Inflammatory macrophage treated with lipopolysaccharide for 1 hour (primary cell): ENCODE measurements around the gene MYH16.
"Not testable (repeated sequence)": the region's sequence is repeated elsewhere in the genome, so short reads cannot be mapped to it uniquely, and the experiment has no call there.

Experiments
- DNase-seq, 2 donors: peaks; one replicate each; pipeline ENCODE4 v3.0.0-alpha.2; 2020 to 2022

MYH16 gene

DNA sequence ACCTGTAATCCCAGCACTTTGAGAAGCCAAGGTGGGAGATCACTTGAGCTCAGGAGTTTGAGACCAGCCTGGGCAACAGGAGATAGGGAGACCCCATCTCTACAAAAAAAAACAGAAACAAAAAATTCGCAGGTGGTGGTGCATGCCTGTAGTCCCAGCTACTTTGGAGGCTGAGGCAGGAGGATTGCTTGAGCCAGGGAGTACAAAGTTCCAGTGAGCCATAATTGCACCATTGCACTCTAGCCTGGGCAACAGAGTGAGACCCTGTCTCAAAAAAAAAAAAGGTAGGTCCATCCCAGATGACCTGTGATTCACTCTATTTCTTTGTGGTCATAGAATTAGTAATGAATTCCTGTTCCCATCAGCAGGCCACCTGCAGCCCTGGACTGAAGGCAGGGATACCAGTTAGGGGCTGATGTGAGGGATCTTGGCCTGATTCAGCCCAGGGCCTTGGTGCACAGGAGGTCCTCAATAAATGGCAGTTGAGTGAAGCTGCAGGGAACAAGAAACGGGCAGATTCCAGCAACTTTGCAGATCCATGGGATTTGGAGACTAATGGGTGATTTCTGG is at the start of gene MYH16:
Gene MYH16 (plus strand): TSS at position 364 of the 570 bp plus-strand sequence.
- DNase-seq, result no peak

GRCh38 chr7:99224263-99224898 is 48.3 kb upstream of the MYH16 start:
- not testable (repeated sequence) for DNase-seq

DNA sequence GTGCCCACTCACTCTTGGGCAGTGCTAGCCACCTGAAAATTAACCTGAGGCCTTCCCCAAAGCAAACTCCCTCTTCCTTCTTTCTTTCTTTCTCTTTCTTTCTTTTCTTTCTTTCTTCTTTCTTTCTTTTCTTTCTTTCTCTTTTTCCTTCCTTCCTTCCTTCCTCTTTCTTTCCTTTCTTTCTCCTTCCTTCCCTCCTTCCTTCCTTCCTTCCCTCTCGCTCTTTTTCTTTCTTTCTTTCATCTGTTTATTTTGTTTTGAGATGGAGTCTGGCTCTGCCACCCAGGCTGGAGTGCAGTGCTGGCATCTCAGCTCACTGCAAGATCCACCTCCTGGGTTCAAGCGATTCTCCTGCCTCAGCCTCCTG is 47.8 kb upstream of the MYH16 start:
- DNase-seq, result no peak

GRCh38 chr7:99229234-99229633 is 43.4 kb upstream of the MYH16 start:
- no peak for DNase-seq

DNA sequence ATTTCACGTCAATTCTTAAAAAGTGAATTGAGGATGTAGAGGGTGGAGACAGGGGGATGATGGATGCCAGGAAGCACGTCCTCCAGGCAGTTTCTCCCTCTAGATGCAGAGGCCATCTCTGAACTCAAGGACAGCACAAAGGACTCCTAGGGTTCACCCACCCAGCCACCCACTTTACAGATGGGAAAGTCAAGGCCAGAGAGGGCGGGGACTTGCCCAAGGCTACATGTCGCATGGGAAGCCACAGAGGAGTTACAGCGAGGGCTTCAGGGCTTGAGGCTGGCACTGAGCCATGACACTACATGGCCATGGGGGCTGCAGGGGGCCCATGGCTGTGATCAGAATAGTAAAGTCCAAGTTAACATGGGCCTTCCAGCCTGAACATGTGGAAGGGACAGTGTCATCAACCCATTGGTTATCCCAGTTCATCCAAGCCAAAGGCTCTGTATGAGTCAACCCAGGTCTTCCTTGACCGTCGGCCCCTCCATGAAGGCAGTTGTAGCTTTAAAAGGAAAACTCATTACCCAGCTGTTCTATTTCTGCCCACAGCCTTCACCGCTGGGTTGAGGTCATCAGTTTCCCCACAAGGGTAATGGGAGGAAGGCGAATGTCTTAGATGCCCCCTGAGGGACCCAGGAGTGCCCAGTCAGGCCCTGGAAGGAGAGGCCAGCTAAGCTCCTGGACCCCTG is 40.4 kb upstream of the MYH16 start:
- DNase-seq, result no peak

- DNase-seq, result not testable (repeated sequence)
Measured at GRCh38 chr7:99232955-99233354, 39.7 kb upstream of the MYH16 start.

- DNase-seq, result no peak
Measured at GRCh38 chr7:99234185-99234584, 38.5 kb upstream of the MYH16 start.

DNA sequence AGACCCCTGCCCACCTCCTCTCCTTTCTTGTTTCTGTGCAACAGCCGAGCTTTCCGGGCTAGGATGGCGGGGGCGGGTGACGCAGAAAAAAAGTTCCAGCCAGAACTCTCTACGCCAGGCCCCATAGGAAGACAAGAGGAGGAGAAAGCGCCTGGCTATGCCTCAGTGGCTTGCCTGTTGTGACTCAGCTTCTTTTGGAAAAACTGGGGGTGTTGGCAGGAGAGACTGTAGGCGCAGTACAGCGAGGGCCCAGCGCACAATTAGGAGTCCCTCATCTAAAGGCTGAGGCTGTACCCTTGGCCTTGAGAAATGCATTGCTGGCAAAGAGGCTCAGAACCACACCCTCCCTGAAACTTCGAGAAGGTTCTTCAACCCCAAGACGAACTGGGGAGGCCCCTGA is 36.7 kb upstream of the MYH16 start:
- no peak for DNase-seq

DNA sequence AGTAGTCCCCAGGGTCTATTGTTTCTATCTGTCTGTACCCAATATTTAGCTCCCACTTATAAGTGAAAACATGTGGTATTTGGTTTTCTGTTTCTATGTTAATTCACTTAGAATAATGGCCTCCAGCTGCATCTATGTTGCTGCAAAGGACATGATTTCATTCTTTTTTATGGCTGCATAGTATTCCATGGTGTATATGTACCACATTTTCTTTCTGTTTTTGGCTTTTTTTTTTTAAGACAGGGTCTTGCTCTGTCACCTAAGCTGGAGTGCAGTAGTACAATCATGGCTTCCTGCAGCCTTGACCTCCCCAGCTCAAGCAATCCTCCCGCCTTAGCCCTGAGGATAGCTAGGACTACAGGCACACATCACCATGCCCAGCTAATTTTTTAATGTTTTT is 34.8 kb upstream of the MYH16 start:
- not testable (repeated sequence) for DNase-seq

DNA sequence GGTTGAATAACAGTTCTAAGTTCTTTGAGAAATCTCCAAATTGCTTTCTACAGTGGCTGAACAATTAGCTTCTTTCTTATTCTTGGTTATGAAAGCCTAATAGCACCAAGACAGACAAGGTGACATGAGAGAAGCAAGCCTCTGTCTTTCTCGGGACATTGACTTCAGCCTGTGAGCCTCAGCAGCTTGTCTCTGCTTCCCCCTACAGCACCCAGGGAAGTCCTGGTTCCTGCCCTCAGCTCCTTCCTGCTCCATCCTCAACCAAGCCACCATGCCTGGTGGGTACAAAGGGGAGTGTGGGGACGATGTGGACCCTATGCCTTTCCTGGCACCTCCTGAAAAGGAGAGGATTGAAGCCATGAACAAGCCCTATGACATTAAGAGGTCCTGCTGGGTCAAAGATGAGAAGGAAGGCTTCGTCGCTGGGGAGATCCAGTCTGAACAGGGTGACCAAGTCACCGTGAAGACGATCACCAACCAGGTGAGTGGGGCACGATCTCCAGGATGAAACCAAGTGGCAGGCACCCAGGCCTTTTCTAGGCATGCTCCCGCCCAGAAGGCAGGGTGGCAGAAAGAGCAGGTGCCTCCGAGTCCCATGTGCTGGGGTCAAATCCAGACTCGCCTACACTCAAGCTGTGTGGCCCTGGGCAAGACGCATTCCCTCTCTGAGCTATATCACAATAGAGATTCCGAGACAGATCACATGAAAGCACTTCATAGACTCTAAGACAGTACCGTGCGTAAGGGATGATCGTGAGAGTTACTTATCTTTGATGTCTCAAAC is 33.9 kb upstream of the MYH16 start:
- no peak for DNase-seq

DNA sequence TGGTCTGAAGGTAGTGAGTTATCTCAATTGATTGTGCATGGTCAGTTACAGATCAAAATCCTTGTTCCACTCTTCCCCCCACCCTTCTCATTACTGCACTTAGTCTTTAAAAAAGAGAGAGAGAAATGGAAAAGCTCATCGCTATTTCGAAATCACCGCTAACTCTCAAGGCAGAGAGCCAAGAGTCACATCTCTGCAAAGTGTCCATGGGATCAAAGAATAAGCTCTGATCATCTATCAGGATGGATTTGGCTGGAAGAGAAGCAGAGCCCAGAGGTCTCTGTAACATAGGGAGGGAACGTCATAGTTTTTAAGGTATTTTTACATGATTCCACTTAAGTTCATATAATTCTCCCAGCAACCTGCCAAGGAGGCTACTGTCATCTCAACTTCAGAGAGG is 30.0 kb upstream of the MYH16 start:
- no peak for DNase-seq

GRCh38 chr7:99243751-99244337 is 28.8 kb upstream of the MYH16 start:
- DNase-seq, result no peak

DNA sequence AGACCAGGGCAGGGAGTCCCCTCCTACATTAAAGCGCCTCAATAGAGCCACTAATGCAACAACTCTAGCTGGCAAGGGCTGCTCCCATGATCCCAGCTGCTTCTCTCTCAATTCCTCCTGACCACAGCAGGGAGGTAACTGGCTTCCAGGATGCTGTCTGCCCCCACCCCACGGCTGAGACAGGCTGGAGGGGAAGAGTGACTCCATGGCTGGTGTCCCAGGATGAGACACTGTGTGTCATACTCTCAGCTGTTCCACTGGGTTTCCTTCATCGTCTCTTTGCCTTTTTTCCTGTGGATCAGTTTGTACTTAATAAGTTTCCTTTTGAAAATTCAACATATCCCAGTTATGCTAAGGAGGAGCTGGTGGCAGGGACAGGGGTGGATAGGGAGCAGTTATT is 27.7 kb upstream of the MYH16 start:
- no peak for DNase-seq

DNA sequence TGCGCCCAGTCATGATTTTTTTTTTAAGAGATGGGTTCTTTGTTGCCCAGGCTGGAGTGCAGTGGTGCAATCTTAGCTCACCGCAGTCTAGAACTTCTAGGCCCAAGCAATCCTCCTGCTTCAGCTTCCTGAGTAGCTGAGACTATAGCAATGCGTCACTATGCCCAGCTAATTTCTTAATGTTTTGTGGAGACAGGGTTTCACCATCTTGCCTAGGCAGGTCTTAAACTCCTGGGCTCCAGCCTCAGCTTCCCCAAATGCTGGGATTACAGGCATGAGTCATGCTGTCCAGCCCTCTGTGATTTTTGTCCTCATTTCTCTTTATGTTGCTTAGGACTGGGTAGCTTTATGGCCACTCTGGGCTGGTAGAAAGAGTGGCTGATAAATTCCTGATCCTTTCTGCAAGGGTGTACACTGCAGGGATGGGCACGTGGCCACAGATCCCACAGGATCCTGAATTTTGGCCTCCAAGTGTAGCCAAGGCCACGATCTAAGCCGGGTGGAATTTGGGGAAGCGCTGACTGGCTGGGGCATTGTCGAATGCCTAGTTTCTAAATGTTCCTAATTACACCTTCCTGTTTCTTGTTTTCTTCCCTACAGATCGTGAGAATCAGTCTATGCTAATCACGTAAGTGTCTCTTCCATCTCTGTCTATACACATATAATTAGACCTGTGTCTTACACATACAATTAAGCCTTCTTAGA is 24.1 kb upstream of the MYH16 start:
- peak; percentile 86 to 88 for DNase-seq

- no peak for DNase-seq
Measured at GRCh38 chr7:99249985-99250575, 22.6 kb upstream of the MYH16 start.

DNA sequence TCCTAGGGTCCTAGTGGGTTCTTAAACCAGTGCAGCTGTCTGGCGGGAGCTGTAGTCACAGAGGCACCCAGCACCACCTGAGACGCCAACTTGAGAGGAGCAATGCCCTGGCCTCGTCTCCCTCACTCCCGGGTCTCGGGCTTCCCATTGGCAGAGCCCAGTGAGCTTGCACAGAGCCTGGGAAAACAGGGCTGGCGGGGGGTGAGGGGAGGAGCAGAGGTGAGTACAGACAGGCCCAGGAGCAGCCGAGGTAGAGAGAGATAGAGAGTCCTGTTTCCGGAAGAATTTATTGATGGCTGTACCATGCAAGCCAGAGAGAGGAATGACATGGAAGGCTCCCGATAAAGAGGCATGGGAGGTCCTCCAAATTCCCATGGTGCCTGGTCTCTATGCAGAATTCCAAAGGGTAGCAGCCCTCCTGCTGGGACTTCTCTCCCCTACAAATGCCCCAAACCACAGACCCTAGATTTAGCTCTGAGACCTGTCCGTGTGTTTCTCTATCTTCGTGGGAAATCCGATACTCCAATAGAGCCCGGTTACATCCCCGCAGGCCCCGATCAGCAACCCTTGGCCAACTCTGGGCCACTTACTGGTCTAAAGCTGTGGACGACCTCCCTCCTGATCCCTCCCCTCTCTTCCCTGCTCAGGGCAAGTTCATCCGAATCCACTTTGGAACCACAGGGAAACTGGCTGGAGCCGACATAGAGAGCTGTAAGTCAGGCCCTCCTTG is 20.3 kb upstream of the MYH16 start:
- no peak for DNase-seq

GRCh38 chr7:99253369-99253768 is 19.3 kb upstream of the MYH16 start:
- DNase-seq, result no peak

- DNase-seq, result no peak
Measured at GRCh38 chr7:99254390-99254789, 18.2 kb upstream of the MYH16 start.

DNA sequence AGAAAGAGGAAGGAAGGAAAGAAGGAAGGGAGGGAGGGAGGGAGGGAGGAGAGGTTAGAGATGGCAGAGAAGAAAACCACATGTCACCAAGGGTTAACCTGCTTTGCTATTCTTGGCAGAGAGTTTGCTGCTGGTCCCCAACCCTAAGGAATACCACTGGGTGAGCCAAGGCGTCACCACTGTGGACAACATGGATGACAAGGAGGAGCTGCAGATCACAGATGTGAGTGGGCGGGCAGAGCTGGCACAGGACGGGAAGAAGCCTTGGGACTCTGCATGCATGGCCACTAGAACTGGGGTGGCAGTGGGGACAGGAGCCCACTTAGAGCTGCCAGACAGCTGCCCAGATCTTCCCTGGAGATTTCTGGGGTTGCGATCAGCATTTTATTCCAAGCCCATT is 17.2 kb upstream of the MYH16 start:
- peak; percentile 16 to 18 for DNase-seq

GRCh38 chr7:99257065-99257464 is 15.6 kb upstream of the MYH16 start:
- no peak for DNase-seq

DNA sequence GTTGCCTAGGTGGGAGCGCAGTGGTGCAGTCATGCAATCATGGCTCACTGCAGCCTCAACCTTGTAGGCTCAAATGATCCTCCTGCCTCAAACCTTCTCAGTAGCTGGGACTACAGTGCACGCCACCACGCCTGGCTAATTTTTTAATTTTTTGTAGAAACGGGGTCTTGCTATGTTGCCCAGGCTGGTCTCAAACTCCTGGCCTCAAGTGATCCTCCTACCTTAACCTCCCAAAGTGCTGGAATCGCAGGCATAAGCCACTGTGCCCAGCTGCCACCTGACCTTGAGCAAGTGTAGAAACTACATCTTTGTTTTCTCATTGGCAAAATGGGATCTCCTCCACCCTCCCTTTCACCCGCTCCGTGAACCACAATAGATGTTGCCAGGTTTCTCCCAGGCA is 15.0 kb upstream of the MYH16 start:
- no peak for DNase-seq

DNA sequence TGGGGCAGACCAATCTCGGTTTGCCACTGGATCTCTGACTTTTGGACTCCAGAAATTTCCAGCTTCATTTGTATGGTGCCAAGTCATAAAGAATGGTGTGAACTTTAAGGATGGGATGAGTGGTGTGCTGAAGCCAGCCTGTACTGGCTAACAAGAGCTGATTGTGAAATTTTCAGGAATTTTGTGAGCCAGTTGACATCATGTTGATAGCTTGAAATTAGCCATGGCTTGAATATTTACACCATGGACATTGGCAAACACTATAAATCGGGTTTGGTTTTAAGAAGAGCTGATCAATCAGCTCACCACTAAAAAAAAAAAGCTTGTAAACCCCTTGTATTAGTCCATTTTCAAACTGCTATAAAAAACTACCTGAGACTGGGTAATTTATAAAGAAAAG is 14.1 kb upstream of the MYH16 start:
- no peak for DNase-seq
